GM10847 (cell line): Measurements from ENCODE around the gene FARP2.

ENCODE experiments used
- POLR2A ChIP-seq: IDR thresholded peaks from 2 replicates; pipeline ENCODE4 v1.6.1; 2011; ENCODE audit not compliant: insufficient read length; ENCODE audit errors: extremely low read depth

The FARP2 gene

DNA sequence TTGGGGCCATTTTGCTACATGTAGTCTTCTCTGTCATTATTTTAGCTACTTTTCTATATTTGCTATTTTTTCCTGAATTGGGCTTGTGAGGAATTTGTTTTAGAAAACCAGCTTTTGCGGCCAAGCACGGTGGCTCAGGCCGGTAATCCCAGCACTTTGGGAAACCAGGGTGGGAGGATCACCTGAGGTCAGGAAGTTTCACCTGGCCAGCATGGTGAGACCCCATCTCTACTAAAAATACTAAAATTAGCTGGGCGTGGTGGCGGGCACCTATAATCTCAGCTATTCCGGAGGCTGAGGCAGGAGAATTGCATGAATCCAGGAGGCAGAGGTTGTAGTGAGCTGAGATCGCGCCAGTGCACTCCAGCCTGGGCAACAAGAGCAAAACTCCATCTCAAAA is 35.7 kb upstream of the FARP2 start:
- TF ChIP-seq POLR2A: no peak

DNA sequence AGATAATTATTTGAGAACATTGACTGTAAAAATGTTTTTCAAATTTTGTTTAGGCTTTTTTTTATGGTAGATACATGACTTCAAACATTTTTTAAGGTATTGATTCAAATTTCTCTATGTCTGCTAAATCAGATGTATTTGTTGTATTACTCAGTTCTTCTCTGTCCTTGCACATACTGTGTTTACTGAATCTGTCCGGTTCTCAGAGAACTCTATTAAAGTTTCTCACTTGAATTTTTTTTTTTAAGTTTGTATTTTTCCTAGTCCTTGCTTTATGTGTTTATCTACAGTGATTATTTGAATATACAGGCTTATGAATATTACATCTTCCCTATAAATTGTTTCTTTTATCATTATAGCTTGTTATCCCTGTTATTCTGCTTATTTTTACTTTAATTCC is 35.1 kb upstream of the FARP2 start:
- TF ChIP-seq POLR2A: no peak

- TF ChIP-seq POLR2A: no peak
These were observed 34.2 kb upstream of the FARP2 start for GRCh38 chr2:241321886-241322285.

DNA sequence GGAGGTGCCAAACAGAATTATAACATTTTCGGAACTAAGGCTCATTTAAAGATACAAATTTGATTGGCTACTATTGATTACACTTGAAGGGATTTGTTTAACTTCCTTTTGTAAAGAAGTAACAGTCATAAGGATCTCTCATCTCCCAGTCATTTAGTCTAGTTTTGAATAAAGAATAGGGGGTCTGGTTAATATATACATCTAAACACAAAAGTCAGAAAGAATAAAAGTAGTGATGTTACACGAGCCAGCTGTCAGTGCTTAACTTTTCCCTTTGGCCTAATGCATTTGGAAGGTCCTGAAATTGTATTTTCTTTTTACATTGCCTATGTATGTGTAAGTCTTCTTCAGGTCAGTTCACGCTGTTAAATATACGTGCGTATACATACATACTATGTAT is 32.3 kb upstream of the FARP2 start:
- no peak for TF ChIP-seq POLR2A

DNA sequence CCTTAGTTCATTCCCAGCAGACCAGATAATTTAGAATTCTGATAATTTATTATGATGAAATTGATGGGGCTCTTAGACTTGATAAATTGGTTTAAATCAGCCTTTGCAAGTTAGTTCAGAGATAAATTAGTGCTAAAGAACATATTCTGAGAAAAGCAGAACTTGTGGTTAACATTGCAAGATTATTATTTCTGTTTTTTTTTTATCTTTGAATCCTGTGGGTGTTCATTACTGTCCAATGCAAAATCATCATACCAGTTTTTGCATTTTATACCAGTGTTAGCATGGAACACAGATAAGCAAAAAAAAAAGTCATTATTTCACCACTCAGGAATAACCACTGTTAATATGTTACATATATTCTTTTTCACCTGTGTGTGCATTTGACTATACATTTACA is 31.3 kb upstream of the FARP2 start:
- no peak for TF ChIP-seq POLR2A

DNA sequence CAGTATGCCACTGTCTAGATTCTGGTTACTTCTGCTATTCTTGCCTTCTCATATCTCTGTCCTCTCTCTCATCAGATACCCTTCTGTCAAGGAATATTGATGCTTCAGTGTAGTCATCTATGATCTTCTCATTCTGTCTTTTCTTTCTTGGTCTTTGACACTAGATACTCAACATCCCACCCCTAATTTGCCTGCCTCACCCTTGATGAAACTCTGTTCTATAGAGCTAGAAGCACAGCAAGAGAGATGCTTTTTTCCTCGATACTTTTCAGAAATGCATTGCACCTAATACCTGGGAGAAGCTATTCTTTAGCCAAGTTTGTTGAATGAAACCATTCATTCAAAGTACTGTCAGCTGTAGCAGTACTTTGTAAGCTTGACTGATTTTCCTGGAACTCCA is 30.8 kb upstream of the FARP2 start:
- TF ChIP-seq POLR2A: no peak

DNA sequence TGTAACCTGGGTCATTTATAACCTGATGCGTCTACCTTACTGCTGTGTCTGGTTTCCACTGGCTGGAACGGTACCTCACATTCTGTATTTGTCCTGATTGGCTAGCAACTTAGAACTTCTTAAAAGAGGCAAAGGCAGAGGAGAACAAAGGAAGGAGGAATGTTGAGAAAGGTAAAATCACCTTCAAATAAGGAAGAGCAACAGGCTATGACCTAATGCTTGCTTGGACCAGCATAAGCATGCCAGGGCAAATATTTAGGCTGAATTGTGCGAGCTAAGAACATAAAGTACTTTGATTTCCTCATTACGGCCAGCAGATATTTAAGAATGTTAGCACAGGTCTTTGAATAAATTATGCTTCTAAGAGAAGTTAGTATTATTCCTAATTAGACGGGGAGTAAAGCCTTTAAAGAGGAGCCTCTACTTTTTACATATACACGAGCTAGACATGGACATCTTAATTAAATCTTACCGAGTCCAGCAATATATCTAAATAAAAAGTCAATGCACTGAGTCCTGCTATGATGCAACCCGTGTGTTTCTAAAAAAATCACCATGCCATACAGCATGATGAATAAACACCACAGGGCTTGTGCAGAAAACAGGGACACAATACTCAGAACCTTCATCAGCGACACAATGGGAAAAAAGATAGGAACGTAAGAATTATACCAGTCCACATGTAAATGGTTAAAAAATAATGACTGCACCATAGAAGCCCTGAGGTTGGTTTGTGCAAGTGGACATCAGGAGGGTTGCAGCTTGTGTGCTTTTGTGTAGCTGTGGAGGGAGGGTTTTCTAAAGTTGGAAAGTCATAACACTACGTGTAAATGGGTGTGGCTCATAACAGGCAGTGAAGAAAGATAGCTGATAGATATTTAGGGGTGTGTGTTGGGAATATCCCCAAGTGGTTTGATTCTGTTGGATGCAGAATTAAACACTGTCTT is 26.1 kb upstream of the FARP2 start:
- no peak for TF ChIP-seq POLR2A

DNA sequence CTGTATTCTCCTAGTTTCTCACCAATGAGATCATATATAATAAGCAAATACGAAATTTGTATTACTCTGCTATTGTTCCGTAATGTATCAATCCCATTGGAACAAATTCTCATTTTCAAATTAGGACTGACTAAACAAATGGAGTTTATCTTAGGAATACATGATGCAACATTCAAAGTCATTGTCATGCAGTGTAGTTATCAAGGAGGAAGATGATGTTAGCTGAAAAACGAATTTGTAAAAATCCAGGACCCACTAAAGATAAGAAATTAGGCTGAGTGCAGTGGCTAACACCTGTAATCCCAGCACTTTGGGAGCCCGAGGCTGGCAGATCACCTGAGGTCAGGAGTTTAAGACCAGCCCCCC is 25.5 kb upstream of the FARP2 start:
- no peak for TF ChIP-seq POLR2A

DNA sequence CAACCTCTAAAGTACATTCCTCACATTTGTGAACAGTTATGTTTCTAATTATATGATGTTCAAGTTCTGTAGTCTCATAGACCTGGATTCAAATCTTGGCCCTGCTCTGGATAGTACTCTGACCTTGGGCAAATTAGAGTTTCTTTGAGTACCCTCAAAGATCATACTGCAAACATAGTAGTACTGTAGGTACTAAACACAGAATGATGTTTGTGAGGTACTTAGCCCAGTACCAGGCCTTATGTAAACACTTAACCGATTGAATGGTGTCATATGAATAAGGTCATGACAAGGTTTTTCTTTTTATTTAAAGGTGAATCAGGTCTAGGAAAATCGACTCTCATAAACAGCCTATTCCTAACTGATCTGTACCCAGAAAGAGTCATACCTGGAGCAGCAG is 21.3 kb upstream of the FARP2 start:
- TF ChIP-seq POLR2A: no peak

- no peak for TF ChIP-seq POLR2A
These were observed 16.1 kb upstream of the FARP2 start for GRCh38 chr2:241339839-241340630.

GRCh38 chr2:241340631-241341163 is 15.4 kb upstream of the FARP2 start:
- no peak for TF ChIP-seq POLR2A

DNA sequence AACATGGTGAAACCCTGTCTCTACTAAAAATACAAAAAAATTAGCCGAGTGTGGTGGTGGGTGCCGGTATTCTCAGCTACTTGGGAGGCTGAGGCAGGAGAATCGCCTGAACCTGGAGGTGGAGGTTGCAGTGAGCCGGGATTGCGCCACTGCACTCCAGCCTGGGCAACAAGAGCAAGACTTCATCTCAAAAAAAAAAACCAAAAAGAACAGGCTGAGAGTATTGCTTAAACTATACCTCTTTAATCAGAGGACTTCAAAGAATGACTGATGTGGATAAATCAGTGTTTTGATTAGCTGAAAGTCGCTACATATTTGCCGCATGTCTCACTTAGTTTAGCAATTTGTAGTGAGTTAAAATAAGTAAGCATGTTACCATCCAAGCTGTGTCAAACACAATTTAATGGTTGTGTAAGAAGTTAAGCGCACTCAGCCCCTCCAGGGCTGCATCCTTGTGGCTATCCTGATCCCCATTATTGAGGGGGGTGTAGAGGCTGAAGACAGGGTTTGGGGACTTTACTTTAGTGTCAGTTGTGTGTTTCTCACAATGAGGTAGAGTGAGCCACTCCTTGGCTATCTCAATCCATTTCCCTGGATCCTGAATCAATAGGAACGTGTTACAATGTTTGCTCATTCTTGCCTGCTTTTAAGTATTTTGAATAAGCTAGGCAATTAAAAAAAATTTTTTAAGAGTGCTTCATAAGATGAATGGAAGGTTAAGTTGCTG is 11.0 kb upstream of the FARP2 start:
- TF ChIP-seq POLR2A: no peak

DNA sequence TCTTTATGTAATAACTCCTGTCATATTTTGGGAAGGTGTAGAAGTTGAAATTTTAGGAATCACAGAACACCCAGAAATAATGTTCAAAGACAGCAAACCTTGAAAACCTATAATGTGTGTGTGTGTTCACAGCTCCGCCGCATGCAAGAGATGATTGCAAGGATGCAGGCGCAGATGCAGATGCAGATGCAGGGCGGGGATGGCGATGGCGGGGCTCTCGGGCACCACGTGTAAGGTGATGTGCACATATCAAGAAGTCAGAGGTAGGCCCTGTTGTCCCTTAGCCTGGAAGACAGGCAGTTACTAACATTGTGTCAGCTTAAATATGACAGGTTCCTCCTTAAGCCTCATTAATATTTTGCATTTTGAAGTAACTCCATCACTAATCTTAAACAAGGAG is 6.1 kb upstream of the FARP2 start:
- no peak for TF ChIP-seq POLR2A

DNA sequence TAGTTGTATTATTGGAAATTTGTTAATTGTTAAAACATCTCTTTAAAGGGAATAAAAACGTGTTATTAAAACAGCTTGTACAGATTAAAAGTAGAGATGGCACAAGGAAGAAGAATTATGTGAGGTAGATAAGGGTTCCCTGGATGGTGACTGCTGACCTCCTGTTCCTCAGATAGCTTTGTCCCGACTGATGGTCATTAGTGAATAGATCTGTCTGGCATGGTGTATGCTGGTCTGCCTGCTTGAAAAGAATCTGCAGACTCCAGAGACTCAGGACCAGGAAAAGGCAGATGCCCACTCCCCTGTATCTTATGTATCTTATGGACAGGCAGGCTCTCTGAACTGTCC is 5.6 kb upstream of the FARP2 start:
- no peak for TF ChIP-seq POLR2A

DNA sequence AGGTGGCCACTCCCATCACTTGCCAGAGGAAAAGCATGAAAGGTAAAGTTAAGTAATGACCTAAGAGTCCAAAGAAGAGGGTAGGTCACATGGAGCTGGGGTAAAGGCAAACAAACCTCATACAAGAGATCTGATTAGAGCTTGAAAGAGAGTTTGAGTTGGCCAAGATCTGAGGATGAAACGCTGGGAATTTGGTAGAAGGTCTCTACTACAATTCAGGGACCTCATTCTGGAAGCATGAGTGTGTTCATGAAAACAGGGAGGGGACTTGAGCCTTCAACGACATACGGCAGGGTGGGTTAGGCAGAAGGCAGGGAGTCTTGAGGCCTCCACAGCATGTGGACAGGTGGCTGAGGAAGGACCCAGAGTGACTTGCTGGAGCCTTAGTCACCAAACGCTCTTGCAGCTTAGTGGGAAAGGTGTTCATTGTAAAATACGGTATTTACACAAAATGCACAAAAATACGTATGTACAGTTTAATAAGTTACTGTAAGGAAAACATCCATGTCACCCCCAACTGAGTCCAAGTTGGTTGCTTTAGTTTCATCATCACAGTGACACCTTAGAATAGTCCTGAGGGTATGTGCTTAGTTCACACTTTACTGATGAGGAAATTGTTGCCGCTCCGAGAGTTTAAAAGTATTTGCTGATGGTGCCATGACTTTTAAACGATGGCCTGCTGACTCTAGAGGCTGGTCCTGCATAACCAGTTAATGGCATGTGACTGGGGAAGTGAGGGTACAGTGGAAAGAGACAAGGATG is 5.0 kb upstream of the FARP2 start:
- no peak for TF ChIP-seq POLR2A

DNA sequence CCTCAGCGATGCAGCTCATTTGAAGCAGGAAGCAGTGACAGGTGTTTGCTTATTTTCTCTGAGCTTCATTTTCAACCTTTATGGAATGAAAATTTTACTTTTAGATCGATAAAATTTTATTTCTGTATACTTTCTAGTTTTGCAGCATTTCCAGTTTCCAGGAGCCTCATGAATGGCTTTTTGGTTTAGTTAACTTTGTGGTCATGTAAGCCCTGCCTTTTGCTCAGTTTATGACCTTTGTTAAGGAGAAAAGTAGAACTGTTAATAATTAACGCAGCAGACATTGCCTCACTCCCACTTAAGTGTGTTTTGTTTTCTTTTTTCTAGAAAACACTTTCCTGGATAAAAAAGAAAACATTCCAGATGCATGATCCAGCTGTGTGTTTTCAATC is 4.4 kb upstream of the FARP2 start:
- TF ChIP-seq POLR2A: no peak
